ENCODE data around the gene PANK4.

Gene PANK4

GRCh38 chr1:2477791-2478499 is 48.5 kb downstream of the PANK4 start:
- TF ChIP-seq EZH2phosphoT487 (IDR thresholded peaks at IDR 0.05; ENCODE audit: low read length) (no peak), CTCF (IDR thresholded peaks at IDR 0.05; ENCODE audit: low read length) (no peak), EZH2 (optimal IDR thresholded peaks at IDR 0.05; ENCODE audit: low read depth, low read length) (no peak)
- Histone ChIP-seq H3F3A (ENCODE audit: insufficient read depth, low read length) (0 out of 2 replicates have a peak, but pooled peaks cover 7% of the 10 kb centered on the region), H3K9me3 (replicated peaks; ENCODE audit: insufficient read depth, low read length) (no peaks in the 10 kb centered on the region), H3K4me1 (ENCODE audit: low read length) (peaks cover 19% of the 10 kb centered on the region), H3K9ac (ENCODE audit: low read length) (no peak overlapping the region), H3K27me3 (replicated peaks; ENCODE audit: insufficient read depth, low read length) (peaks cover 60% of the 10 kb centered on the region), H3K27ac (ENCODE audit: low read length) (no peak overlapping the region), H4K20me1 (ENCODE audit: insufficient read depth, low read length) (no peaks in the 10 kb centered on the region), H3K4me2 (ENCODE audit: low read depth, low read length) (no peak overlapping the region), H3K4me3 (ENCODE audit: low read length) (no peak overlapping the region), H3K36me3 (replicated peaks; ENCODE audit: insufficient read depth, low read length) (no peaks in the 10 kb centered on the region), H2AFZ (ENCODE audit: low read length) (no peak overlapping the region), H3K79me2 (ENCODE audit: low read length) (no peaks in the 10 kb centered on the region), H3K9me2 (replicated peaks; ENCODE audit: insufficient read depth, low read length) (no peaks in the 10 kb centered on the region)
- DNase-seq = no peak

DNA sequence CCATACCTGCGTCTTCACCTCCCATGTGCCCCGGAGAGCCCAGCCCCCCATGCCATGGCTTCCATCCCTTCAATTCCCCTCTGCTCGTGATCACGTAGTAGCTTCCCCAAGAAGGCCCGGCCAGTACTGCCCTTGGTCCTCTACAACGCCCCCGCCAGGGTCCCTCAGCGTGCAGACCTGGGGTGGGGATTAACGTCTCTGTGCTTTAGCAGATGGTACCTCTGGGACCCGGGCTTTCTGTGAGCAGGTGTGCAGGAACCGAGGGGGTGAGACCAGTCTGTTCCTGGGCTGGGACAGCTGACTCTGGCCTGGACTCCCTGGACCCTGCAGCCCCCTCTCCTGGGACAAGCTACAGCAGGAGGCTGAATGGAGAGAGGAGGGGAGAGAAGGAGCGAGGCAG is 49.1 kb downstream of the PANK4 start:
- no peaks in the 10 kb centered on the region for H3K36me3 ChIP-seq (replicated peaks; ENCODE audit: insufficient read depth, low read length)
- H3K9me3 ChIP-seq (replicated peaks; ENCODE audit: insufficient read depth, low read length) = no peaks in the 10 kb centered on the region
- no peaks in the 10 kb centered on the region for H3K9me2 ChIP-seq (replicated peaks; ENCODE audit: insufficient read depth, low read length)
- no peaks in the 10 kb centered on the region for H4K20me1 ChIP-seq (ENCODE audit: insufficient read depth, low read length)
- 0 out of 2 replicates have a peak, but pooled peaks cover 7% of the 10 kb centered on the region for H3F3A ChIP-seq (ENCODE audit: insufficient read depth, low read length)
- H3K27ac ChIP-seq (ENCODE audit: low read length) = no peak overlapping the region
- H3K79me2 ChIP-seq (ENCODE audit: low read length) = no peaks in the 10 kb centered on the region
- peaks cover 19% of the 10 kb centered on the region for H3K4me1 ChIP-seq (ENCODE audit: low read length)
- peaks cover 67% of the 10 kb centered on the region for H3K27me3 ChIP-seq (replicated peaks; ENCODE audit: insufficient read depth, low read length)
- no peak overlapping the region for H3K9ac ChIP-seq (ENCODE audit: low read length)
- TF ChIP-seq CTCF (IDR thresholded peaks at IDR 0.05; ENCODE audit: low read length) (no peak), EZH2 (optimal IDR thresholded peaks at IDR 0.05; ENCODE audit: low read depth, low read length) (no peak), EZH2phosphoT487 (IDR thresholded peaks at IDR 0.05; ENCODE audit: low read length) (no peak)
- no peak overlapping the region for H2AFZ ChIP-seq (ENCODE audit: low read length)
- no peak overlapping the region for H3K4me2 ChIP-seq (ENCODE audit: low read depth, low read length)
- DNase-seq = no peak
- no peak overlapping the region for H3K4me3 ChIP-seq (ENCODE audit: low read length)

- Histone ChIP-seq H2AFZ (ENCODE audit: low read length) (no peak within 1 kb of the TSS), H3K36me3 (replicated peaks; ENCODE audit: insufficient read depth, low read length) (no peaks in the 10 kb centered on the region), H3K79me2 (ENCODE audit: low read length) (no peaks in the 10 kb centered on the region), H3K27ac (ENCODE audit: low read length) (no peak within 1 kb of the TSS), H3K4me1 (ENCODE audit: low read length) (peaks cover 19% of the 10 kb centered on the region), H3F3A (ENCODE audit: insufficient read depth, low read length) (0 out of 2 replicates have a peak, but pooled peaks cover 7% of the 10 kb centered on the region), H3K9ac (ENCODE audit: low read length) (no peak within 1 kb of the TSS), H4K20me1 (ENCODE audit: insufficient read depth, low read length) (no peaks in the 10 kb centered on the region), H3K9me3 (replicated peaks; ENCODE audit: insufficient read depth, low read length) (no peaks in the 10 kb centered on the region), H3K4me2 (ENCODE audit: low read depth, low read length) (no peak within 1 kb of the TSS), H3K27me3 (replicated peaks; ENCODE audit: insufficient read depth, low read length) (peaks cover 76% of the 10 kb centered on the region), H3K9me2 (replicated peaks; ENCODE audit: insufficient read depth, low read length) (no peaks in the 10 kb centered on the region), H3K4me3 (ENCODE audit: low read length) (no peak within 1 kb of the TSS)
- DNase-seq = no peak
- TF ChIP-seq CTCF (IDR thresholded peaks at IDR 0.05; ENCODE audit: low read length) (no peak), EZH2 (optimal IDR thresholded peaks at IDR 0.05; ENCODE audit: low read depth, low read length) (no peak), EZH2phosphoT487 (IDR thresholded peaks at IDR 0.05; ENCODE audit: low read length) (no peak)
Observed at GRCh38 chr1:2476061-2476999, 50.1 kb downstream of the PANK4 start, which contains the start of gene PLCH2. Gene PLCH2, plus strand, starts transcription at chr1:2476289. Its CDS starts 300 bp downstream, at chr1:2476589.

Data from MM.1S (cell line).